ENCODE measurements around the gene ZNF581.
A peak's percentile ranks its signal among the peaks of the same experiment; 100 is the strongest.

ZNF581 gene

GRCh38 chr19:55635334-55635717 lies 8.1 kb upstream of the ZNF581 start:
- Histone ChIP-seq H3K4me3 (ENCODE audit: severe bottlenecking) (peak overlapping the region; percentile 92), H3K9me3 (ENCODE audit: severe bottlenecking) (no peaks in the 10 kb centered on the region), H3K4me1 (ENCODE audit: insufficient read depth, poor library complexity, severe bottlenecking) (peaks cover 5% of the 10 kb centered on the region), H3K27me3 (ENCODE audit: insufficient read depth, poor library complexity, severe bottlenecking) (no peaks in the 10 kb centered on the region), H3K27ac (ENCODE audit: poor library complexity, severe bottlenecking) (peak overlapping the region; percentile 39), H3K36me3 (ENCODE audit: low read depth) (0 out of 2 replicates have a peak, but pooled peaks cover 3% of the 10 kb centered on the region)
- TF ChIP-seq CTCF (IDR thresholded peaks at IDR 0.05; ENCODE audit: poor library complexity, severe bottlenecking): no peak
- ATAC-seq (ENCODE audit: low read depth) (no peak), DNase-seq (ENCODE audit: low spot score) (no peak)

- Histone ChIP-seq H3K9me3 (ENCODE audit: severe bottlenecking) (no peaks in the 10 kb centered on the region), H3K36me3 (ENCODE audit: low read depth) (0 out of 2 replicates have a peak, but pooled peaks cover 3% of the 10 kb centered on the region), H3K4me3 (ENCODE audit: severe bottlenecking) (peak overlapping the region; percentile 92), H3K4me1 (ENCODE audit: insufficient read depth, poor library complexity, severe bottlenecking) (peaks cover 5% of the 10 kb centered on the region), H3K27ac (ENCODE audit: poor library complexity, severe bottlenecking) (no peak overlapping the region), H3K27me3 (ENCODE audit: insufficient read depth, poor library complexity, severe bottlenecking) (no peaks in the 10 kb centered on the region)
- TF ChIP-seq CTCF (IDR thresholded peaks at IDR 0.05; ENCODE audit: poor library complexity, severe bottlenecking): no peak
- DNase-seq (ENCODE audit: low spot score) (no peak), ATAC-seq (ENCODE audit: low read depth) (no peak)
Observed at GRCh38 chr19:55635856-55636440, 7.5 kb upstream of the ZNF581 start.

- Histone ChIP-seq H3K4me1 (ENCODE audit: insufficient read depth, poor library complexity, severe bottlenecking) (peaks cover 5% of the 10 kb centered on the region), H3K4me3 (ENCODE audit: severe bottlenecking) (no peak overlapping the region), H3K36me3 (ENCODE audit: low read depth) (0 out of 2 replicates have a peak, but pooled peaks cover 3% of the 10 kb centered on the region), H3K9me3 (ENCODE audit: severe bottlenecking) (no peaks in the 10 kb centered on the region), H3K27me3 (ENCODE audit: insufficient read depth, poor library complexity, severe bottlenecking) (no peaks in the 10 kb centered on the region), H3K27ac (ENCODE audit: poor library complexity, severe bottlenecking) (no peak overlapping the region)
- ATAC-seq (ENCODE audit: low read depth): no peak
- no peak for DNase-seq (ENCODE audit: low spot score)
- TF ChIP-seq CTCF (IDR thresholded peaks at IDR 0.05; ENCODE audit: poor library complexity, severe bottlenecking): no peak
Observed at GRCh38 chr19:55636723-55637122, 6.7 kb upstream of the ZNF581 start.

GRCh38 chr19:55637534-55637933 lies 5.9 kb upstream of the ZNF581 start:
- TF ChIP-seq CTCF (IDR thresholded peaks at IDR 0.05; ENCODE audit: poor library complexity, severe bottlenecking): no peak
- Histone ChIP-seq H3K27ac (ENCODE audit: poor library complexity, severe bottlenecking) (no peak overlapping the region), H3K36me3 (ENCODE audit: low read depth) (0 out of 2 replicates have a peak, but pooled peaks cover 3% of the 10 kb centered on the region), H3K4me1 (ENCODE audit: insufficient read depth, poor library complexity, severe bottlenecking) (peaks cover 5% of the 10 kb centered on the region), H3K4me3 (ENCODE audit: severe bottlenecking) (no peak overlapping the region), H3K27me3 (ENCODE audit: insufficient read depth, poor library complexity, severe bottlenecking) (no peaks in the 10 kb centered on the region), H3K9me3 (ENCODE audit: severe bottlenecking) (no peaks in the 10 kb centered on the region)
- DNase-seq (ENCODE audit: low spot score) (no peak), ATAC-seq (ENCODE audit: low read depth) (no peak)

GRCh38 chr19:55638864-55639359 lies 4.5 kb upstream of the ZNF581 start:
- peaks cover 5% of the 10 kb centered on the region for H3K4me1 ChIP-seq (ENCODE audit: insufficient read depth, poor library complexity, severe bottlenecking)
- H3K9me3 ChIP-seq (ENCODE audit: severe bottlenecking): no peaks in the 10 kb centered on the region
- TF ChIP-seq CTCF (IDR thresholded peaks at IDR 0.05; ENCODE audit: poor library complexity, severe bottlenecking): peak; percentile 52
- H3K27ac ChIP-seq (ENCODE audit: poor library complexity, severe bottlenecking): no peak overlapping the region
- H3K36me3 ChIP-seq (ENCODE audit: low read depth): 0 out of 2 replicates have a peak, but pooled peaks cover 3% of the 10 kb centered on the region
- ATAC-seq (ENCODE audit: low read depth) (no peak), DNase-seq (ENCODE audit: low spot score) (no peak)
- no peak overlapping the region for H3K4me3 ChIP-seq (ENCODE audit: severe bottlenecking)
- no peaks in the 10 kb centered on the region for H3K27me3 ChIP-seq (ENCODE audit: insufficient read depth, poor library complexity, severe bottlenecking)
